Muscle of back (tissue), 11 donors: ENCODE measurements around the gene LRGUK. TPM values are rescaled to one million over a fixed set of nuclear protein-coding genes. Genes with fewer than 3 reads are reported as not detected.
A peak's percentile ranks its signal among the peaks of the same experiment; 100 is the strongest.
"Not testable (repeated sequence)": the region's sequence is repeated elsewhere in the genome, so short reads cannot be mapped to it uniquely, and the experiment has no call there.

Source experiments
- DNase-seq, 3 donors: peaks; one replicate each; pipeline versions ENCODE4 v3.0.0 to v3.0.0-alpha.2; 2013
- polyA plus RNA-seq, 10 donors: library from polyadenylated mRNA; unstranded; fragments of 120-200 nt; gene quantifications; one replicate each; pipeline ENCODE4 v1.2.1, GENCODE V29; 2013; ENCODE audit not compliant: insufficient read length in 10 of 10

Gene LRGUK
- polyA plus RNA-seq, 10 donors: 0.31 to 1.2 (median 0.70) TPM

GRCh38 chr7:134186801-134187200 is 59.7 kb downstream of the LRGUK start:
- DNase-seq: no peak

GRCh38 chr7:134187893-134188292 is 60.8 kb downstream of the LRGUK start:
- no peak for DNase-seq

GRCh38 chr7:134188311-134188710 is 61.2 kb downstream of the LRGUK start:
- DNase-seq: no peak

- no peak for DNase-seq
These were observed 62.4 kb downstream of the LRGUK start for GRCh38 chr7:134189559-134189958.

DNA sequence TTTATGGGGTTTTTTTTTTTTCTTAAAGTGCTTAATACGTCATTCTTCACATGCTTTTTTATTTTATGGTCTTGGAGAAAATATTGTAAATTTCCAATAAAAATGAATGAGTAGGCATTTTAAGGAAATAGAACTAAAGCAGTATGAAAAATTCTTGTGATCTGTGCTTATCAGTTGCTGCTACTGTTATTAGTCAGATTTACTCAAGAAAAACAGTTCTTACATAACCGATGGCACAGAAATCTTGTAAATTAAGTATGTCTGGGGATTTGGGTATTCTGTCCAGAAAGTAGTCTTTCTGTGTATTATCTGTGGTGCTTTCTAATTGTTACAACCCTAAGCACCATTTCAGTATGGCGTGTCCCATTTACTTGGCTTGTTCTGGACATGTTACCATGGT is 64.7 kb downstream of the LRGUK start:
- no peak for DNase-seq

DNA sequence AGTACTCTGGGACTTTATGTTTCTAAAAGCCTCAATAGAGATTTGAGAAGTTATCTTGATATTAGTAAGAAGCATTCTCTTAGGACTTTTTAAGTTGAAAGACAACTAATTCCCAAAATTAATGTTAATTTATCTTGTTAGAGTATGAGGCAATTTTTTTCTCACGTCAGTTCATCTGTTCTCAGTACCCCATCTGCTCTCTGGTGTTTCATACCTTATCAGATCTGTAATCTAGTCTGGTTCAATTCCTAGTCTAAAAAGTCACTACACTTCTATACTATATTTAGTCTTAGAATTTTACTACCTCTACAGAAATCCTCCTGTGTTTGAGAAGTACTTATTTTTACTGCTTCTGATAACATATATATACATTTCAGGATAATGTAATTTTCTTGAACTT is 66.1 kb downstream of the LRGUK start:
- DNase-seq: no peak

DNA sequence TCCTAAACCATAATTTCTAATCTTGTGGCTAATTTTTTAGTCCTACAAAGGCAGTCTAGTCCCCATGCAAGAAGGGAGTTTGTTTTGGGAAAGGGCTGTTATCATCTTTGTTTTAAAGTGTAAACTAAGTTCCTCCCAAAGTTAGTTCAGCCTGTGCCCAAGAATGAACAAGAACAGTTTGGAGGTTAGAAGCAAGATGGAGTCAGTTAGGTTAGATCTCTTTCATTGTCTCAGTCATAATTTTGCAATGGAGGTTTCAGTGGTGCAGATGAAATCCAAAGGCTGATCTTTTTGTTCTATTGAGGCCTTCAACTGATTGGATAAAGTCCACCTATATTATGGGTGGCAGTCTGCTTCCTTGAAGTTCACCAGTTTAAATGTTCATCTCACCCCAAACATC is 68.1 kb downstream of the LRGUK start:
- no peak for DNase-seq

DNA sequence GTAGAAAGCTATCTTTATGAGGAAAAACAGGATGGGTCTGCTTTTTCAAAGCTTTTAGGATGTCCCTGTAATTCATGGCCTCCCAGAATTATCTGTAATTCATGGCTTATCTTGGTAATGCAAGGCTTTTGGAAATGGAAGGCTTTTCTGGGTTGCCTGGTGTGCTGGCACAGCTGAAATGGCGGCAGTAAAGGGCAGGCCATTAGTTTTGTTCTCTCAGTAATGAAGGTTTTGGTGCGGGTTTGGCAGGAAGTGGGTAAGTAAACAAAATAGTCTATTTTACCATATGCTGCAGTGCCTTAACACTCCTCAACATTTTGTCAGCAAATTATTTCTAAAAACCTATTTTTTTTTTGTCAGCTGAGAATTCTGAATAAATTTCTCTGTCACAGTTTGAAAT is 69.3 kb downstream of the LRGUK start:
- DNase-seq: no peak

- DNase-seq: no peak
These were observed 70.2 kb downstream of the LRGUK start for GRCh38 chr7:134197345-134197744.

DNA sequence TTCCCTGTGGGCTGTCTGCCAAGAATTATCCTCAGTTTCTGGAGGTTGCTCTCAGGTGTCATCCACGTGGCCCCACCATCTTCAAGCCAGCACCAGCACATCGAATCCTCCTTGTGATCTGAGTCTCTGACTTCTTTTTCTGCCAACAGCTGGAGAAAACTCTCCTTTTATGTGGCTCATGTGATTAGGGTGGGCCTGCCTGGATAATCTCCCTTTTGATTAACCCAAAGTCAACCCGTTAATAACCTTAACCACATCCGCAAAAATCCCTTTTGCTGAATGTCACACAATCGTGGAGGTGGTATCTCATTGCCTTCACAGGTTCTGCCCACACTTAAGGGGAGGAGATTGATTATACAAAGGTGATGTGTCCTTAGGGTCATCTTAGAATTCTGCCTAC is 73.8 kb downstream of the LRGUK start:
- DNase-seq: peak in 1 of 3 donors; percentile 34

DNA sequence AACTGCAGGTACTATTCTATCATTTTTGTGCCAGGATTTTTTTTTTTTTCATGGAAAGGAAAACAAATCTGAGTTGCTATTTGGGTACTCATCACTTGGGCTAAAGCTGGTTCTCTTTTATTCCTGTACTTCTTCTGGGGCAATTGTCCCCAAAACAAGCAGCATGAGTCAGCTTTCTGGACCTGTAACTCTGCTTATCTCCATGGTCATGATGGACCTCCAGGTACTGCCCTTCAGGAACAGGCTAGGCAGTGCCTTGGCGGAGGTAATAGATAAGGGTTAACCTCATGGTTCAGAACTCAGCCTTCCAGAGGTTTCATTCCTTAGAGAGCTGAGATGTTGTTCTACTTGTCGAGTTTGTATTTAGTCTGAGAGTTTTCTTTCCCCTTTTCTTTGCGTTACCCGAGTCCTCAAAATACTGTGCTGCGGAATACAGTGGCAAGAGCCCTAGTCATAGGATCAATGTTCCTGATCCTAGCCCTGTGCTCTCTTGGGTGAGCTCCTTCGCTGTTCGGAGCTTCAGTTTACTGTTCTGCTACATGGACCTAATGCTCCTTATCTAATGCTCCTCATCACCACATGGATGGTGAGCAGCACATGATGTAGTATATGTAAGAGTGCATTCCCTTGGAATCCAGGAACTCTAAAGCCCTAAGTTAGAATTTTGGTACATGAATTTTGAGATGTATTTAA is 74.6 kb downstream of the LRGUK start:
- DNase-seq: no peak

- no peak for DNase-seq
These were observed 76.2 kb downstream of the LRGUK start for GRCh38 chr7:134203186-134203889.

GRCh38 chr7:134209322-134210015 is 82.3 kb downstream of the LRGUK start:
- DNase-seq: no peak

GRCh38 chr7:134210227-134210626 is 83.1 kb downstream of the LRGUK start:
- no peak for DNase-seq

DNA sequence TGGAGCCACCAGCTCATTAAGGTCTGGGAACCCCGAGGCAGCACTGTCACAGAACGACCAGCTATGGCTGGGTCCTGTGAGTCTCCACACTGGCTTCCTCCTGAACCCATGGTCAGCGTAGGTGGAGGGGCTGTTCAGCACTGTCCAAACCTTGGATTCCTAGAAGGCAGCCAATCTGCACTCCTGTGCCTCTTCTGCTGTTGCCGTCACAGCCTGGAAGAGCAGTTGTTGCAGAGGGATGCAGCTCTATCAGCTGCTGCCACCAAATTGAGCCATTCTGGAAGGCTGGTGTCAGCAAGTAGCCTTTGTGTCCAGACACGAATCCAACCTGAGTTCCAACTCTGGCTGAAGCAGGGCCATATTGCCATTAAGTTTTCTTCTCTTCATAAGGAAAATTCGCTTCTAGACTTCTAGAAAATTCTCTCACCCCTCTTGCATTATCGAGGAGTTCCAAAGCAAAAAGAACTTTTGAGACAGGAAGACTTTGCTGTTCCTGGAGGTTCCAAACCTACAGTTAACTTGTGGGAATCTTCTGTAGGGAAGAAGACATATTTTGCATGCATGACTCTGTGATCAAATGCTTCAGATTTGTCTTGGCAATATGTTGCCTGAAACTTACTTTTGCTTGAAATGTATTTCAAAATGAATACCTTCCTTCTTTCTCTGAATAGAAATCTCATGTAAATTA is 84.0 kb downstream of the LRGUK start:
- DNase-seq: no peak

GRCh38 chr7:134211817-134212216 is 84.7 kb downstream of the LRGUK start:
- DNase-seq: no peak

- no peak for DNase-seq
These were observed 85.7 kb downstream of the LRGUK start for GRCh38 chr7:134212576-134213546.

GRCh38 chr7:134220236-134220635 is 93.1 kb downstream of the LRGUK start:
- DNase-seq: no peak

DNA sequence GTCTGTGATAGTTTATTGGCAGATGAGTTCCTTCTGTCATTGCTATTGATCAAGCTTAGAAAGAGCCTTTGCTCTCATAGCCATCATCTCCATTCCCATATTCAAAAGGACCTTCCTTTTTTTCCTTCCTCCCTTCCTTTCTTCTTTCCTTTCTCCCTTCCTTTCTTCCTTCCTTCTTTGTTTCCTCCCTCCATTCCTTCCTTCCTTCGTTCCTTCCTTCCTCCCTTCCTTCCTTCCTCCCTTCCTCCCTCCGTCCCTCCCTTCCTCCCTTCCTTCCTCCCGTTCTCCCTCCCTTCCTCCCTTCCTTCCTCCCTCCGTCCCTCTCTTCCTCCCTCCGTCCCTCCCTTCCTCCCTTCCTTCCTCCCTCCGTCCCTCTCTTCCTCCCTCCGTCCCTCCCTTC is 104.2 kb downstream of the LRGUK start:
- DNase-seq: not testable (repeated sequence)

GRCh38 chr7:134234216-134234615 is 107.1 kb downstream of the LRGUK start:
- DNase-seq: no peak

DNA sequence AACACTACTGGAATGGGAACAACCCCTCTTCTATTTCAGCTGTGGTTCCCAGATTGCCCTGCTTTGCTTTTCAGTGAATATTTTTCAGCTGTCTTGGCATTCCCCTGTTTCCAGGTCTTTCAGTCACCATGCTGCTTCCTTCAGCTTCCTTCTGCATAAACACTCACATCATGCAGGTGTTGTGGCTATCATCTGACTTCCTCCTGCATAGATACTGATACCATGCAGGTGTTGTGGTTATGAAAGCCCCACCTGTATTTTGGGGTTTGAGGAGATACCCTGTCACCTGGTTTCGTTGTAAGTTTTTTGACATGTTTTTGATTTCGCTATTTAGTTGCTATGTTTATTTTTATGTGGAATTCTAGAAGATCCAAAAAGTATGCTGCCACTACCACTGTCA is 118.1 kb downstream of the LRGUK start:
- no peak for DNase-seq
